Mucosa of gallbladder (tissue), 1 donor: ENCODE data around the gene LPGAT1. TPM values are rescaled to one million over a fixed set of nuclear protein-coding genes. Genes with fewer than 3 reads are reported as not detected.

Experiments used
- DNase-seq: peaks from one replicate; pipeline ENCODE4 v3.0.0-alpha.2; 2020; ENCODE audit warnings: low spot score
- total RNA-seq: library from RNA; stranded (reverse); gene quantifications from one replicate; pipeline ENCODE4 v1.2.1, GENCODE V29; 2021
- donor health status: DM: no; HTN: no; CAD: no.

Gene LPGAT1
- total RNA-seq, 1 donor from 2014 or later: 51.4 TPM

DNA sequence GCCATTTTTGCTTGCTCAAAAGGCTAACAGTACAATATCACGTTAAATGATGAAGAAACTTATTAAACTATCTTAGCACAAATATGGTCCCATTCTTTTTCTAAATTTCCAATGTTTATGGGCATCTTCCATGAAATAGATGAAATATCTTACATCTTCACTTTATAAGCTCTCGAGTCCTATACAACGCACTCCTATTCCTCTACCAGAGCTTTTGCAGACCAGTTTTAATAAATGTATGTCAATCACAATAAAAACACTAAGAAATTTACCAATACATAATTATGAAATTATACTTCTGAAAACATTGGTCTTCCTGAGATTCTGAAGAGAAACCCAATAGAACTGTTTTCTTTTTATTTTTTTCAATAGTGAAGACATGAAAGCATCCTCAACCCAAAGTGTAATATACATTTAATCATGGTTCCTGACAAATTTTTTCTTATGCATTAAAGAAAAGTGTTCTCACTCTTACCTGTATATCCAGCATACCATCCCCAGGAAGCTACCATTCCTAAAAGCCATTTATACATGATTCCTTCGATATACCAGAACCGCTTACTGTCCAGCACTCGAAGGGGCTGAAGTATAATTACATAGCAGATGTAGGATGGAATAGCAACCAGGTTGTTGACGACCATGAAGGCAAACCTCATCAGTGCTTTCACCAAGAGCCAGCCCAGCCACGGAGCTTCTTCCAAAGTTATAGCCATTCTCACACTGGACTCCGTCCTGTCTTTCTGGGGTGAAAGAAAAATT, 1.8 kb downstream of the LPGAT1 start:
- DNase-seq: no peak

DNA sequence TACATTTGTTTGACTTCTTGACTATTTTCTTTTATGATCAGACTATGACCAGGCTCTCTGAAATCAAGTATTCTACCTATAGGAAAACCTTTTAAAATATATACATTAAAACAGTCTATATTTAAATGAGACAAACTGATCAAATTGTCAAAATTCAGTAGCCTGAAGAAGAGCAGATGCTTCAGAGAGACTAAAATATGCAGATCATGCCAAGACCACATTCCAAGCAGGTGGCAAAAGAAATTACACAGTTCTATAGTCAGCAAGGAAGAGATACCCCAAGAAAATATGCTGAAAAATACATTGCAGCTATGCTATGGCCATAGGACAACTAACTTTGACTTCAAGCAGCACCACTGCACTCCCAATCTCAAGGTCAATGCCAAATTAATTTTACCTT, 3.5 kb downstream of the LPGAT1 start:
- no peak for DNase-seq

DNA sequence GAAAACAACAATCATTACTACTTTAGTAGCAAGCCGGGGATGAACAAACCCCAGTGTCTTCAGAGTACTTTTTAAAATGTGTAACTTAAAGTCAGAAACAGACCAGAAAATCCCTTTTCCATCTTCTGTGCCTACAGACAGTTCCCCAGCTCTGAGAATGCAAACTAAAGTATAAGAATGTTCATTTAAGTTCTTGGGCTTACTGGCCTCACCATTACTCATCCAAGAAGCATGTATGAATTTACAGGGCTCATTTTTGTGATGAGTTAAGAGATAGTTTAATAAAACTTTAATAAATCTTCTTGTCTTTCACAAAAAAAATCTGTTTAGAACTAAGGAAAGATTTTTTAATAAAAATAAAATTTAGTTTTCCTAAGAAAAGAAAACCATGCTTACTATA, 4.6 kb downstream of the LPGAT1 start:
- no peak for DNase-seq

DNA sequence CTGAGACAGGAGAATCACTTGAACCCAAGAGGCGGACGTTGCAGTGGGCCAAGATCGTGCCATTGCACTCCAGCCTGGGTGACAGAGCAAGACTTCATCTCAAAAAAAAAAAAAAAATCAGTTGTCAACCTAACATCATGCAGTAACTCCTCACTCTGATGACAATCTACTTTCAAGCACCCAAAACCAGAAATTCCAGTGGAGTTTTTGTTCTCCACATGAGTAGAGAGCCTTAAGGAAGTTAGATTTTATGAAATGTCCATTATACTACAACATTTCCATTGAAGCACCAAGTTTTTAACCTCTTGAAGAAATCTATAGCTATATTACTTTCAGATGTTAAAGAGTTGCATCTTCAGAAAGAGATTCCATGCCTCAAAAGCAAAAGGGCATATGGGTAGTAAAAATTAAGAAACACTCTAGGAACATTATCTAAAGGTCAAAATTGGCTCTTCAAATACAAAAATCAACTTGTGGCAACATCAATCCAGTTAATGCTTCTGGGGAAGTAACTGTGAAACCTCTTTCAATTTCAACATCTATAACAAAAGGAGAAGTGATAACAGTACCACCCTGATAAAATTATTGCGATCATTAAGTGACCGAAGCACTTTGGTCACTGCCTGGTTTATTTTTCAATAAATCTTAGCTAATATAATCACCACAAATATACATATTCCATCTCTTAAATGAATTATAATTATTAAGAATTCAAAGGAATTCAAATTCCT, 7.7 kb downstream of the LPGAT1 start:
- DNase-seq: no peak

DNA sequence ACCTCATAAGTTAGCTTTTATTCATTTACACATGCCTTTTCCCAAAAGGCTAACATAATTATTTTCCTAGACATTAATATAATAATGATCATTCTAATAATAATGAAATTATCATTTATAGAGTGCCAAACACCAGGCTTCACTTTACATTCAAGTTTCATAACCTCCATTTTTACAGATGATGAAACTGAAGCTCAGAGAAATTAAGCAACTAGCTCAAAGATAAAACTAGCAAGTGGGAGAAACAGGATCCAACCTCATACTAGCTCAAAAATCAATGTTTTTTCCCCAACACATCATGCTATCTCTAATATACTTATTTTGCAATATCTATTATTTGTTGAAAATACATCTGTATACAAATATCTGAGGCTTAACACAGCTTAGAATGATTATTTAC, 14.0 kb downstream of the LPGAT1 start:
- no peak for DNase-seq

DNA sequence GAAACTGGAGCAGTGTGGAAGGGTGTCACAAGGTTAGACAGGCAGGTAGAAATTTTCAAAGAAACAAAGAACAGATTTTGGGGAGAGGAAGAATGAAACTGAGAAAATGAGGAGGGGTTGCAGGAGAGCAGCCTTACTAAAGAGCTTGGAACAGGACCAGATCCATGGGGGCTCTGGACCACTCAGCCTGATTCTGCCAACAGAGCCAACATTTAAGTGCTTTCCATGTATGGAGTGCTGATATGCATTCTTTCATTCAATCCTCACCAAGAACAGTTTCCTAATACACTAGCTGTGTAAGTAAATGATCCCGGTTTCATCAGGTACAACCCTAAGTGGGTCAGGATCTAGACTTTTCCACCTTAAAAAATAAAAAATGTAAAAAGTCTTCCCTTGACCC, 16.2 kb downstream of the LPGAT1 start:
- DNase-seq: no peak

DNA sequence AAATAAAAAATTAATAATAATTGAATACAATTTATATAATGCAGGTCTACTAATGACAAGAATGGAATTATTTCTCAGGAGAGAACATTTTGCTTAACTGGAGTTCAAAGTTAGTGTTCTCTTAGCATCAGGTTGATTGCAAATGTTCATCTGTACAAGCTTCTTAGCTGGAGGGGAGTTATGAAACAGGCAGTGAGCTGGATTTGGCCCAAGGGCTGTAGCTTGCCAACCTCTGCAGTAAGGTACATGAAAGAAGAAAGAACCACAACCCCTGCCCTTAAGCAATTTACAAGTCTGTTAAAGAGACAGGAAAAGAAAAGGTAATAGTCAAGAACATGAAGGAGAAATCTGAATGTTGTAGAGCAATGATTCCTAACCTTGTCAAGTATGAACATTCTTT, 17.0 kb downstream of the LPGAT1 start:
- peak; percentile 20 for DNase-seq

DNA sequence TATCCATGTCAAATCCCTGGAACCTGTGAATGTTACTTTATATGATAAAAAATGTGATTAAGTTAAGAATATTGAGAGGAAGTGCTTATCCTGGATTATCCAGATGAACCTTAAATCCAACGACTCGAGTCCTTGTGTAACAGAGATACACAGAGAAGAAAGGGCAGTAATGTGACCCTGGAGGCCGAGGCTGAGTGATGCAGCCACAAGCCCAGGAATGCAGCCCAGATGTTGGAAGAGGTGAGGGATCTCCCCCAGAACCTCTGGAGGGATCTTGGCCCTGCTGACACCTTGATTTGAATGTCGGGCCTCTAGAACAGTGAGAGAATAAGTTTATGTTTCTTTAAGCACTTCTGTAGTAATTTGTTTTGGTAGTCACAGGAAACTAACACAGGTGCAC, 18.0 kb downstream of the LPGAT1 start:
- no peak for DNase-seq

DNA sequence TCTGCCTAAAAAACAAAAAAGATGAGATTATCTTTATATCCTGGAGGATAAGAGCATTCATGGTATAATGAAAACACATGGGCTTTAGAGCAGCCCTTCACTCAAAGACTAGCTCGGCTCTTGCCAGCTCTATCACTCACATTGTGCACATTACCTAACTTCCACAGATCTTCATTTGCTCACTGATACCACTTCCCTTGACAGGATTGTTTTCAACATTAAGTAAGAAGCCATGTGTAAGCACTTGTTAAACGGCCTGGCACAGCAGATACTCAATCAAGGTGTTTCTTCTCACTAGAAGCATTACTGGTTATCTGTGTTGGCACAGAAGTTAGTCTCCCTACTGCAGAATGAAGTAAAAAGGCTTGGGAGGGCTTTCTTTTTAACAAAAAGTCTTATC, 18.7 kb downstream of the LPGAT1 start:
- DNase-seq: no peak

DNA sequence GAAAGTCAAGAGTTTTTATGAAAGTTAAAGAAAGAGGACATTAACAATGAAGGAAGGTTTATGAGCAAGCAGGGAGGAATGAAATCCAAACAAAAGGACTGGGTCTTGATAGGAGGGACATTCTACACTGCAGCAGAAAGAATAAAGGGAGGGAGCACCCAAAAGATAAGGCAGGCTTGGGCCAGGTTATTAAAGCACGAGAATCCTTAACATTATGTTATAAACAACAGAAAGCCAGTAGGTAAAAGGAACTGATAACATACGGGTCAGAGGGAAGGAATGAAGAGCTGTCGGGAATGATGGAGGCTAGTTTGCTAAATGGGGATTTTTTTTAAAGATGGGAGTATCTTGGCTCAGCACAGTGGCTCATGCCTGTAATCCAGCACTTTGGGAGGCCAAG, 19.4 kb downstream of the LPGAT1 start:
- no peak for DNase-seq

DNA sequence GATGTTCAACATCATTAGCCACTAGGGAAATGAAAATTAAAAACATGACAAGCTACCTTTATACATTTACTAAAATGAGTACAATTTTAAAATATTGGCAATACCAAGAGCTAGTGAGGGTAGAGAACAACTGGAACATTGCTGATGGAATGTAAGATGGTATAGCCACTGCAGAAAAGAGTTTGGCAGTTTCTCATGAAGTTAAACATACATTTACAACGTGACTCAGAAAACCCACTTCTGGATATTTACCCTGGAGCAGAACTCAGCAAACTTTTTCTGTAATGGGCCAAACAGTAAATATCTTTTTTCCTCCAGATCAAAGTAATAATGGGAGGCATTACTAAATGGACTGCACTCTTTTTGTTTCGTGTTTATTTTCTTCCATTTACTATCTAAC, 22.1 kb downstream of the LPGAT1 start:
- DNase-seq: no peak

DNA sequence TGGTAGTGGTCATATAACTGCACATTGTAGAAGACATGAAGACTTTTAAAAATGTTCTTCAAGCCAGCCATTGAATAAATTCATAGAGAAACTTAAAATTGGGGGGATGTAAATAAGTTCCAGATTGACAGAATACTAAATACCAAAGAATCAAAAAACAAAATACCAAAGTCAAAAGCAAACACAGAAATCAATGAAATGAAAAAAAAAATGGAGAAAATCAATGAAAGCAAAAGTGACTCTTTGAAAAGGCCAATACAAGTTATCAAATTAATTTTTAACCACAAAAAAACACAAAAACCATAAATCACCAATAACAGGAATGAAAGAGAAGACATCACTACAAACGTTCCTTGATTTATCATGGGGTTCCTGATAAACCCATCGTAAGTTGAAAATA, 25.6 kb downstream of the LPGAT1 start:
- no peak for DNase-seq

DNA sequence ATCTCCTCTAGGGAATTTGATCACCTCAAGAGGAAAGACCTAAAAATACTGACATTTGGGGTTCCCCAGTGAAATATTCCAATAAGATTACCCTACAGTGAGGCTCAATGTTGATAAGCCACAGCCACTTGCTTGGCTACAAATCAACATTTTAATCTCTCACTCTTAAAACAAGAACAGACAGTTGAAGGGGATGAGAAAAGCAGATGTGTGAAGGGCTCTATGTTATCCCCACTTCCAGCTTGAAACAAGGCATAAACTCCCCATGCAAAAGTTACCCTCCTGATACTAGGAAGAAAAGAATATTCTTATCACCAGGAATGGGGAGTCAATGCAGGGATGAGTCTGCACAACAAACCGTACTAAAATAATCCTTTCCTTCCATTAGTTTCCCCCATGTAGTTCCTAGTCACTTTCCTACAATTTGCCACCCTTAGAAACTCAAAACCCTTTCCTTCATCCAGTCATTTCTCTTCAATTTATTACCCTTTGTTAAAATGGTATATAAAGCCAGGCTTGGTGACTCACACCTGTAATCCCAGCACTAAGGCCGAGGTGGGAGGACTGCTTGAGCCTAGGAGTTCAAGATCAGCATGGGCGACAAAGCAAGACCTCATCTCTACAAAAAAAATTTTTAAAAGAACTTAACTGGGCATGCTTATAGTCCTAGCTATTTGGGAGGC, 29.5 kb downstream of the LPGAT1 start:
- DNase-seq: no peak

DNA sequence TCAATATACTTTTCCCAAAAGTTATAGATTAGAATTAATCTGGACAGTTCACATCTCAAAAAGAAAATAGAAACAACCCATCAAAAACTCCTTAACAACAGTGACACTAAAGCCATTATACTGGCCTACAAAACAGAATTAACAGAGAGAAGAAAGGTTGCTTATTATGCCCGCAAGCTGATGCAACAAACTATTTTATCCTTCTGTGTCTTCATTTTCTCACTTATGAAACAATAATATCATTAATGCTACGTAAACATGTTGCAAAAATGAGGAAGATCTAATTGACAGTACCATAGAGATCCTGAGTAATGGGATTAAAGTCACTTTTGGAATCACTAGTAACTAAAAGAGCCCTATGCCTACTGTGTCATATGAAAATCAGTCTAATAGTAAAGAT, 32.6 kb downstream of the LPGAT1 start:
- DNase-seq: no peak

DNA sequence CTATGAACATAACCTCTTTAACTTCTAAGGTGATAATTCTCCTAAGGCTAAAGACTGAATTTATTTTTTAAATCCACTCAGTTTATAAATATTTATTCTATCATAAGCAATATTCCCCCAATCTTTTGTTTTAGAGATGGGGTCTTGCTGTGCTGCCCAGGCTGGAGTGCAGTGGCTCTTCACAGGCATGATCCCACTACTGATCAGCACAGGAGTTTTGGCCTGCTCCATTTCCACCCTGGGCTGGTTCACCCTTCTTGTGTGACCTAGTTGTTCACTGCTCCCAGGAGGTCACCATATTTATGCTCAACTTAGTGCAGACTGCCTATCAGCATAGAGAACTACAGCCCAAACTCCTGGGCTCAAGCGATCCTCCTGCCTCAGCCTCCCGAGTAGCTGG, 38.6 kb downstream of the LPGAT1 start:
- no peak for DNase-seq

DNA sequence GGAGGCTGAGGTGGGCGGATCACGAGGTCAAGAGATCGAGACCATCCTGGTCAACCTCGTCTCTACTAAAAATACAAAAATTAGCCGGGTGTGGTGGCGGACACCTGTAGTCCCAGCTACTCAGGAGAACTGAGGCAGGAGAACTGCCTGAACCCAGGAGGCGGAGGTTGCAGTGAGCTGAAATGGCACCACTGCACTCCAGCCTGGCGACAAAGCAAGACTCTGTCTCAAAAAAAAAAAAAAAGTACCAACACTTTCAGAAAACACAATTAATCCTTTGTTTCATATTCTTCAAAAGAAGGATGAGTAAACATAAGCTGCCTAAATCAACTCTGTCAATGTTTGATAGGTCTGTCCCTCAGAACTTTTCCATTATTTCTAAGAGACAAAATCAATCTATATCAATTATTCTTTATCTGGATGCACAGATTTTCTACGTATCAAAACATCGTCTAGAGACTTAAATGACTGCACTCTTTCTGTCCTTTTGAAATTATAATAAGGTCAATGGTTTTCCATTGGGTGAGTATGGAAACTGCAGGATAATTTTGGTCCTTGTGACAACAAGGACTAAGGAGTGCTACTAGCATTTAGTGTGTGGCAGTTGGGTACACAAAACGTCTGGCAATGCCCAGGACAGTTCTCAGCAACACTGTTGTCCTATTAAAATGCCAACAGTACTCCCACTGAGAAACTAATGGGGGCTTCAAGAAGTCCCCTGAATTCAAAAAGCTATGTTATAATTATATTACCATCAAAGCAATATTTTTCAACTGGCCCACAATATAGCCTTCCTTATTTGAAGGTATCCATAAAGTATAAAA, 40.7 kb downstream of the LPGAT1 start:
- no peak for DNase-seq

DNA sequence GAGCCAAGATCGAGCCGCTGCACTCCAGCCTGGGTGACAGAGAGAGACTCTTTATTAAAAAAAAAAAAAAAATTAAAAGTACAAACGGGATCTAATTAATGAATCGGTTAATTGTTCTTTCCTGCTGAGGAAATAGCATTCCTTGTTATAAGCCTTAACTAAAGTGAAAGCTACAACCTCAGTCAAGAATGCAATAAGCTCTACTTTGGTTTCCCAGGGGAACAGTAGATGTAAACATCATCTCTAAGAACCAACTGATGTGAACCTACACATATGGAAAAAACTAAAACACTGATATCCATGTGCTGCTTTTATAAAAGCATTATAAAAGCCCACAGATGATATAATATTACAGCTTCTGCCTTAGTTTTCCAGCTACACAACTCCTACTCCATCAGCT, 41.9 kb downstream of the LPGAT1 start:
- no peak for DNase-seq

DNA sequence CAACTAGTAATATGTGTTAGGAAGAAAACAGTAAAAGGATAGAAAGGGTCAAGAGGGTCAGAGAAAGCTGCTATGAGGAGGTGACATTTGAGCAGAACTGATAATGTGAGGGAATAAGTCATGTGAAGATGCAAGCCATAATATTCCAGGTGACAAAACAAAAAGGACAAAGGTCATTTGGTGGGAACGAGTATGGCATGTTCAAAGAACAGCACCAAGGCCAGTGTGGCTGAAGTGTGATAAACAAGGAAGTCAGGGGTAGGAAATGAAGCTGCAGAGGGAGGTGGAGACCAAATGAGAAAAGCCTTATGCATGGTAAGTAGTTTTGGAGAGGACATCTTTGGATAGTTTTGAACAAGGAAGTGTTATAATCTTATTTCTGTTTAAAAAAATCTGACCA, 46.7 kb downstream of the LPGAT1 start:
- peak; percentile 20 for DNase-seq

DNA sequence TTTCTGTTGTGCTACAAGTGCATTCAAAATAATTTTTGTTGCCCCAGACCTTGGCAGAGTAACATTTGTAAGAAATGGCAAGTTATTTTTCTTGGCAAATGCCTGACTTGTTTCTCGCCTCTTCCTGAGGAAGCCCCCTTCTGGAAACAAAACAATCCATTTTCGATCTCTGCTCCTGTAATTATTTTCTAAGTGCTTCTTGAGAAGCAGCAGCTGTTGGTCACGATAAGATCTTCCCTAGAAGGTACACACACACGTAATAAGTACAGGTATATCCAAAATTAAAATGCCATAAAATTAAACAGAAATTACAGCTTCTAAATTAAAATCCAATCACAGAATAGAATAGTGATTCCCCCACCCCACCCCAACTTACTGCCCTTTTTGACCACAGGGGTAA, 47.3 kb downstream of the LPGAT1 start:
- DNase-seq: no peak

DNA sequence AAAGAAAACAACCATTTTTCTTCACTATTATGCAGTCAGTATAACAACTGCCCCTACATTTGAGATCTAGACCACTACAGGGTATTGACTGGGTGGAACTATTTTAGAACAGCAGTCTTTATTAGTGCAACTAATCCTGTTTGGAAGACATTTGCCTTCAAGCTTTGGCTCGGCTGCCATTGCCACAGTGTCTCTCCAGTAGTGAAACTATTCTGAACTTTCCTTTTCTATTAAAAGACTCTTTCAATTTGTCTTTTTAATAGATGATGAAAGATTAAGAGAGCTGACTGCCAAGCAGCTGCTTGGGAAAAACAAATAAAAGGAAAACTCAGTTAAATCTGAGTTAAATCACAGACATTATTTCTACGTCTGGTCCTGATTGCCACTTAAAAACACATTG, 49.3 kb downstream of the LPGAT1 start:
- DNase-seq: no peak

DNA sequence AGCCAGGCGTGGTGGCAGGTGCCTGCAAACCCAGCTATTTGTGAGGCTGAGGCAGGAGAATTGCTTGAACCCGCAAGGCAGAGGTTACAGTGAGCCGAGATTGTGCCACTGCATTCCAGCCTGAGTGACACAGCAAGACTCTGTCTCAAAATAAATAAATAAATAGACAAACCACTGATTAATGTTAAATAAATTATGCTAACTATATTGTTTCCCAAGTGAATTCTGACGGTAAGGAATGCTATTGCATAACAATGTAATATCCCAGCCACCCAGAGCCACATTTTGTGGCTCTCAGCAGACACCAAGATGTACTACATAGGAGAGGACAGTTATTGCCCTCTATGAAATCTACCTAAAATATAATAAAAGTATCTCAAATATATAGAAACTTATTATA, 55.4 kb downstream of the LPGAT1 start:
- no peak for DNase-seq

DNA sequence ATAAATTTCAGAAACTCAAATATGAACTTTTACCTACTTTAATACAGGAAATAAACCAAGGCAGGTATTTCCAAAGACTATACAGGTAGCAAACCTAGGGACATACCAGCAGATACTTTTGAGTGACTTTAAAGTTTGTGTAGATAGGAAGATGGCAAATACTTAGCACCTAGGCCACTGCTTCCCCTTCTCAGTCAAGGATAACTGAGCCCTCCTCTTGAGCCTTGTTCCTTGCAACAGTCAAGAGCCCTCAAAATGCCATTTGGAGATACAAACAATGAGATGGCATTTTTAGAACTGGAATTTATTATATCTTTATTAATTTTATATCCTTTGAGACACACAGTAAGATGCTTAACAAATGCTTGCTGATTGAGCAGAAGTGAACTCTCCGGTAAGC, 65.9 kb downstream of the LPGAT1 start:
- no peak for DNase-seq
